NCI-H526 treated with DMSO at 0.1 percent for 48 hours (cell line): ENCODE data around the gene TPRN.

Experiments
- DNase-seq: peaks from one replicate; lab custom pipeline; 2025; lab: John Stamatoyannopoulos, UW

TPRN gene

GRCh38 chr9:137189297-137190295 is 10.9 kb downstream of the TPRN start:
- DNase-seq = no peak

DNA sequence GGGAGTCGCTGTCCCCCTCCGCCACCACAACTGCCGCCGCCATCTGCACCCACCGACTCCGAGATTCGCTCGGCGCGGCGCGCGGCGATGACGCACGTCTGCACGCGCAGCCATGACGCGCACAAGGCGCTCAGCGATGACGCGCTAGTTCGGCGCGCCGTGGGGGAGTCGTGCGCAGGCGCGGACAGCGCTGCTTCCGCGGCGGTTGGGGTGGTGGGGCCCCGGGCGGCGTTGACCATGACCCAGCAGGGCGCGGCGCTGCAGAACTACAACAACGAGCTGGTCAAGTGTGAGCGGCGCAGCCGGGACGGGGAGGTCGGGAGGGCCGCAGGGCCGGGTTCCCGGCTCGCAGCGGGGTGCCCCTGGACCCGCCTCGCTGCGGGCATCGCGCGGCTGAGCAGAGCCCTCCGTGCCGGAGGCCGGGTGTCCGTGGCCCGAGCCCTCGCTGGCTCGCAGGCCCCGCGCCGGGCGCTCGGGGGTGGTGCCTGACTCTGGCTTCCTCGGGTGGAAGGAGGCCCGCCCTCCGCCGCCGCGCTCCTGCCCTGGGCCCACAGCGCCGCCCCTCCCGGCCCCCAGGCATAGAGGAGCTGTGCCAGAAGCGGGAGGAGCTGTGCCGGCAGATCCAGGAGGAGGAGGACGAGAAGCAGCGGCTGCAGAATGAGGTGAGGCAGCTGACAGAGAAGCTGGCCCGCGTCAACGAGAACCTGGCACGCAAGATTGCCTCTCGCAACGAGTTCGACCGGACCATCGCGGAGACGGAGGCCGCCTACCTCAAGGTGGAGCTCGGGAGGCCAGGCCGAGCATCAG is 11.8 kb downstream of the TPRN start, which contains the start of the genes ANAPC2 and SSNA1:
Gene ANAPC2 (minus strand): TSS at position 71 of the 807 bp plus-strand sequence. CDS start 28 bp downstream, at position 43.
Gene SSNA1 (plus strand): TSS at position 187 of the 807 bp plus-strand sequence. CDS start 51 bp downstream, at position 238.
- DNase-seq = peak; percentile 50

DNA sequence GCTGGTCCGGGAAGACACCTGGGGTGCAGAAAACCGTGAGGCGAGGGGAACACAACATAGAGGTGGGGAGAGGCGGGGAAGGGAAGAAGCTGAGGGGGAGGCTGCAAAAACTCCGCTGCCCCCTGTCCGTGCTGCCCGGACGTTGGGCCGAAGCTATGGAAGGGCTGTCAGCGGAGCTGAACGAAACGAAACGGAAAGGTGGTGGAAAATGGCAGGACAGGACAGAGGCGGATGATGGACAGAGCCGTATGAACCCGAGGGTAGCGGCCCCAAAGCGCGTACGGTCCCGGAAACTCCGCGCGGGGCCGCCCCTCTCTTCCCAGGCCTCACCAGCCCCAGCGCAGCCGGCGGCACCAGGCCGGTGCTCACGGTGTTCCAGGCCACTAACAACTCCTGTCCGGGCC is 12.5 kb downstream of the TPRN start:
- DNase-seq = no peak

DNA sequence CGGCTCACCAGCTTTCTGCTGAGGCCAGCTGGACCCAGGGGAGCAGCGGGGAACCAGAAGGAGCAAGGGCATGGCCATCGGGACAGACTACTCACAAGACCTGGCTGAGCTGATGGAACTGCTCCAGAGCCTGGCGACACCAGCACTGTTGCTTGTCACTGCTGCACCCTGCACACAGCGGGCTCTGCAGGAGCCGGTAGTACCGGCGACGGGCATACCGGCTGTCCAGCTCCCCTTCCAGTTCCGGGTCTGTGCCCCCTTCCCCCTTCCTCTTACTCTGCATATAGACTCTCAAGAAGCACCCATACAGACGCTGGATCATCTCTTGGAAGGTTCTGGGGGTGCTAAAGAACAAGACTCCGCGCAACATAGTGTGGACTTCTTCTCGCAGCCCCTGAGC is 13.2 kb downstream of the TPRN start:
- no peak for DNase-seq

DNA sequence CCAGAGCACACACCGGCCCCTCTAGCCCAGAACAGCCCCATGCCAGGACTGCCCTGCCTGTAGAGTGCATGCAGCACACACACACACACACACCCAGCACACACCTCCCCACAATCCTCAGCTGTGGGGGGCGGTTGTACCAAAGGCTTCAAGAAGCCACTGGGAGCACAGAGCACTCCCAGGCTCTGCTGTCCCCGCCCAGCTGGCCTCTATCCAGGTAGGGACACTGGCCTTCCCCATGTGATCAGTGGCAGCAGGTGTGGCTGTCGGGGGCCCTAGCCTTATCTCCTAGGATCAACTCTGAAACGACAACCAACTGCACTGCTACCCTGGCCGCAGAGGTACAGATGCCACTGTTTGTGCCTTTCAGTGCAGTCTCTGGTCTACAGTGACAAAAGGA is 14.2 kb downstream of the TPRN start:
- DNase-seq = no peak

DNA sequence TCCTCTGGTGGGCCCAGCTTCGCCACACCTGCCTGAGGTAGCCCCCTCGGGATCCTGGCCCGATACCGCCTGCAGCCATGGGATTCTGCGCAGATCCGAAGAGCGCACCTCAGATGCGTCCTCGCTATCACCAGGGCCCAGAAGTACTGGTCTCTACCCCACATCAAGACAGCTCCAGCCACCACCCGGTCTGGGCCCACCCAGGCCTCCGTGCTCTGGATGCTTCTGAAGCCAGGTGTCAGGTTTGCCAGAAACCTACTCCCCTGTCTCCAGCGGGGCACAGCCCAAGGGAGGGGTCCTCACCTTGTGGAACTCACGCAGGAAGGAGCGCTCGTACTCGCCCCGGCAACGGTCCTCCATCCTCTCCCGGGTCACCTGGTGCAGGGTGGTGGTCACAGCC is 14.6 kb downstream of the TPRN start:
- no peak for DNase-seq

GRCh38 chr9:137184881-137185660 is 15.5 kb downstream of the TPRN start:
- no peak for DNase-seq

DNA sequence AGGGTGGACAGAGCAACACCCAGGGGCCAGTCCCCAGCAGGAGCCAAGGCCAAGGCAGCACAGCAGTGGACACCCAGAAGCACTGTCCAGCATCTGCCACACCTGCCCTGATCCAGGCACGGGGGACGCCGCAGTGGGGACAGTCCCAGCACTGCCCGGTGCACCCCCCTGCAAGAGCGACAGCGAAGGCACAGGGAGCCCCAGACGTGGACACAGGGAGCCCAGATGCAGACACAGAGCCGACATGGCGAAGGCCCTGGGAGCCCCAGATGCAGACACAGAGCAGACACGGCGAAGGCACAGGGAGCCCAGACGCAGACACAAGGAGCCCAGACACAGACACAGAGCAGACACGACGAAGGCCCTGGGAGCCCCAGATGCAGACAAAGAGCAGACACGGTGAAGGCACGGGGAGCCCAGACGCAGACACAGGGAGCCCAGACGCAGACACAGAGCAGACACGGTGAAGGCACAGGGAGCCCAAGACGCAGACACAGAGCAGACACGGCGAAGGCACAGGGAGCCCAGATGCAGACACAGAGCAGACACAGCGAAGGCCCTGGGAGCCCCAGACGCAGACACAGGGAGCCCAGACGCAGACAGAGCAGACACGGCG is 16.5 kb downstream of the TPRN start:
- DNase-seq = no peak

DNA sequence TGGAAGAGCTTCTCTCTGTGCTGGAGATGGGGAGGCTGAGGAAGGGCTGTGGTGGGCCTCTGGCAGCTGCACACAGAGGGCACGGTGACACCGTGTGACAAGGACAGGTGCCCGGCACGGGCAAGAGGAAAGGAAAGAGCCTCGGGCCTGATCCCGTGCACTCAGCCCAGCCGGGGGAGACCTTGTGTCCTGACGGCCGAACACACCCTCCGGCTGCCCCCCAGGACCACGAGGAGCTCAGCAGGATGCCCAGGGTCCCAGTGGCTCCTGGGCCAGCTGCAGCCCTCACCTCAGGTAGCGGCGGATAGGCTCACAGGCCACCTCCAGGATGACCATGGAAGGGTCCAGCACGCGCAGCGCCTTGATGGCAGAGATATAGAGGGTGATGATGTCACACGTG is 17.7 kb downstream of the TPRN start:
- no peak for DNase-seq

- no peak for DNase-seq
Observed at GRCh38 chr9:137181680-137182079, 18.9 kb downstream of the TPRN start.

DNA sequence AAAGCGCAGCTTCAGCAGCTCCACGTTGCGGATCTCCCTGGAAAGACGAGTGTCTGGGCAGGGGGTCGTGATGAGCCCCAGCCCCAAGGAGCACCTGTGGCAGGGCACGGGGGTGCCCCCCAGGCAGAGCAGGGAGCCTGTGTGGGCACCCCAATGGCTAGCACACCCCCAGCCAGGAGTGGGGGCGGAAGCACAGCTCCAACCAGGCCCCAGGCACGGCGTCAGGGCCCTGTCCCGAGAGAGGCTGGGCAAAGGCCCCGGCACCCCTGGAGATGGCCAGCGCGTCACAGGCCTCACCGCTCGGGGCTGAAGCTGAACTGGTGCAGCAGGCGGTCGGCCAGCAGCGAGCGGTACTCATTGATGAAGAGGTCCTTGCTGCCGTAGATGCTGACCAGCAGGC is 20.1 kb downstream of the TPRN start:
- no peak for DNase-seq

DNA sequence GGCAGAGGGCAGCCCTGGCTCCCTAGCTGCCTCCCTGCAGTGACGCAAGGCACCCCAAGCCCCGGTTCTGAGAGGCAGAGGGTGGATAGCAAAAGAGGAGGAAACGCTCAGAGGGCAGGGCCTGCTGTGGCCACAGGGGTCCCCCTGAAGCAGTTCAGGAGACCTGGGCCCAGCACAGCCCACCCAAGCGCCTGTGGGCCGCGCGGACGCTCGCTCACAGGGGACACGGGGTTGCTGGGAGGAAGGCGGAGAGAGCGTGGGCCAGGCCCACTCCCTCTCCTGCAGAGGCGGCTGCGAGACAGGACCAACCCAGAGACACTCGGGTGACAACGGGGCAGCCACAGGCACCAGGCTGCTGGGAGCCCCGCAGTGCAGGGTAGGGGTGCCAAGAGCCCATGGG is 20.8 kb downstream of the TPRN start:
- DNase-seq = no peak

- DNase-seq = no peak
Observed at GRCh38 chr9:137178939-137179630, 21.5 kb downstream of the TPRN start.

DNA sequence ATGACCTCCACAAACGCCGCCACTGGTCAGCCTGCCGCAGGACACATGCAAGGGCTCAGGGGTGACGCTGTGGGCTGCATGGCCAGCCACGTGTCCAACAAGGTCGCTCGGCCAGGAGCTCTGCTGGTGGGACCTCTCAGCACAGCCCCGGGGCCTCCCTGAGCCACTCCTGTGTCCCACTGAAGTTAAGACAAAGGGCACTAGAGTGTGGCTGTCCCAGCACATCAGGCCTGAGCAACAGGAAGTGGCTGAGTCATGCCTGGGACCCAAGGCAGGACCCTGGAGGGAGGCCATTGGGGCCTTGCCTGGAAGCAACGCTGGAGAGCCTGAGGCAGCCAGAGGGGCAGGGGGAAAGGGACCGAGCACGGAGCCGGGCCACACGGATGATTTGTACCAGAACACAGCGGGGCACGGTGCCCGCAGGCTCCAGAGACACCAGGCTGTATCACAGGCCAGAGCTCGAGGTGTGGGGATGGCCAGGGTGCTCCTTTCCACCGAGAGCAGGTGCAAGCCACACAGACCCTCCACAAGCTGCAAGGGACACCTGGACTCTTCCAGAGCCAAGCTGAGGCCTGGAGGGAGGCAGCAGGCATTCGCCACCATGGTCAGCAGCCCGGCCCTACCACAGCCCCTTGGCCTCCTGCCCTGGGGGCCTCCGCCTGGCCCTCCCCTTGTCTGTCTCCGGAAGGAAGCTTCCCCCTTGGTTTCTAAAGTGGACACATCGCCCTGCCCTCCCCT is 22.2 kb downstream of the TPRN start:
- DNase-seq = no peak

GRCh38 chr9:137176302-137177182 is 24.0 kb downstream of the TPRN start:
- DNase-seq = no peak

GRCh38 chr9:137175345-137175961 is 25.1 kb downstream of the TPRN start:
- no peak for DNase-seq

DNA sequence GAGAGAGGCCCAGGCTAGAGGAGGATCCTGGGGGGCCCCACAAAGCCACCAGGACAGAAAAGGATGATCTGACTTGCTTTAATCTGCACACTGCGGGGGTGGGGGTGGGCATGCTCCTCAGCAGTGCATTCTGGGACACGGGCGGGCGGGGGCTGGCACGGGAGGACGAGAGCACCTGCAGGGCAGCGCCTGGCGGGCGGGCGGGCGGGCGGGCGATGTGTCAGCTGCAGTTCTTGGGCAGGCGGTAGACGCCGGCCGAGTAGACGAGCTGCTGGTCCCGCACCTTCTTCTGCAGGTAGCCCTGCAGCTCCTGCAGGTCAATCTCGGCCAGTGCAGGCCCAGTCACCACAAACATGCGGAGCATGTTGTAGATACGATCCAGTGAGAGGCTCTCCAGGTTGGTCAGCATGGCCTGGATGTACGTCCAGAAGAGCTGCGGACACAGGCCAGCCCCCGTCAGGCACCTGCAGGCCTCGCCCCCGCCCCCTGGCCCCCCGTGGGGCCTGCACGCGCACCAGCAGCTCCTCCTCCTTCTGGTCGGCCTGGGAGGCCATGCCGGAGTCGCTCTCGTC is 25.7 kb downstream of the TPRN start:
- DNase-seq = no peak
